Tibial artery (tissue), 4 donors: ENCODE results near the gene KRTAP26-1.
A peak's percentile ranks its signal among the peaks of the same experiment; 100 is the strongest.

Experiments used
- DNase-seq, 2 donors: peaks; one replicate each; pipeline ENCODE4 v3.0.0-alpha.2; 2019
- H3K27ac ChIP-seq, 2 donors: fragments of 200-600 bp; sonication (generic) in 1 of 2; 1 replicate in 1 of 2; 2 replicates in 1 of 2; pipeline ENCODE4 v1.5.1; 2018 to 2019; ENCODE audit warnings: mild to moderate bottlenecking in 1 of 2
- H3K27me3 ChIP-seq, 2 donors: fragments of 200-600 bp; sonication (generic) in 1 of 2; one replicate each; pipeline versions ENCODE4 v1.5.1 to v1.6.0; 2016 to 2019
- H3K36me3 ChIP-seq, 3 donors: fragments of 200-600 bp; sonication (generic) in 2 of 3; one replicate each; pipeline ENCODE4 v1.5.1; 2016 to 2019; ENCODE audit warnings: mild to moderate bottlenecking in 2 of 3
- H3K4me1 ChIP-seq, 4 donors: fragments of 200-600 bp; sonication (generic) in 2 of 4; 1 replicate in 3 of 4; 2 replicates in 1 of 4; pipeline ENCODE4 v1.5.1; 2016 to 2019
- H3K4me3 ChIP-seq, 2 donors: fragments of 200-600 bp; sonication (generic) in 1 of 2; 1 replicate in 1 of 2; 2 replicates in 1 of 2; pipeline ENCODE4 v1.5.1; 2018 to 2019; ENCODE audit warnings: mild to moderate bottlenecking in 2 of 2
- H3K9me3 ChIP-seq, 3 donors: fragments of 200-600 bp; sonication (generic) in 1 of 3; one replicate each; pipeline ENCODE4 v1.5.1; 2016 to 2019
- intact Hi-C: fragments of 100-400 bp; cut with DNase I; formaldehyde crosslinking; loops from one replicate; pipeline ENCODE4 v1.15.0; 2023; ENCODE audit warnings: low total_unique reads
- TF ChIP-seq, protein P1 (sequence below), 2 experiments: fragments of 200-600 bp in 1 of 2; fragments of 450-650 bp in 1 of 2; IDR thresholded peaks; one replicate each; pipeline ENCODE4 v1.5.1; 2017 to 2019; ENCODE audit warnings: antibody characterized with exemption in 2 of 2, mild to moderate bottlenecking in 1 of 2, moderate library complexity in 1 of 2

Gene KRTAP26-1

DNA sequence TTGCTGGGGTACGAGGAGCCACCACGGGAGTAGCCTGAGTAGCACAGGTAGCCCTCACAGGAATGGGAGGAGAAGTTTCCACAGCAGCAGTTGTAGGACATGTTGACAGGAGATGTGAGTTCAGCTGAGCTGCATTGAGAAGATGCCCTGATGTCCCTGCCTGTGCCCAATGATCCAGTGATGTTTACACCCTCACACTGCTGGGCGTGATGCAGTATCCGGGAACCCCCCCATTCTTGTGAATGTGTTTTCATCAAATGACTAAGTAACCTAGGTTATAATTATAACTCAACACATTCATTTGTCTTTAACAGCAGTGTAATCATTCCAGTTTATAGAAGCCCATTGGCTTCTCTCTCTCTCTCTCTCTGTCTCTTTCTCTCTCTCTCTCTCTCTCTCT is 28.4 kb upstream of the KRTAP26-1 start, which contains the start of gene KRTAP23-1:
KRTAP23-1 (minus strand) TSS at position 101 of the 400 bp plus-strand sequence; CDS start at position 101, 0 bp downstream.
- intact Hi-C loops: no loop called here
- Histone ChIP-seq H3K4me1 (no peaks in the 10 kb centered on the region), H3K9me3 (no peaks in the 10 kb centered on the region), H3K36me3 (no peaks in the 10 kb centered on the region), H3K27ac (no peak within 1 kb of the TSS), H3K4me3 (no peak within 1 kb of the TSS), H3K27me3 (no peaks in the 10 kb centered on the region)
- DNase-seq: no peak
- TF ChIP-seq, protein P1, sequence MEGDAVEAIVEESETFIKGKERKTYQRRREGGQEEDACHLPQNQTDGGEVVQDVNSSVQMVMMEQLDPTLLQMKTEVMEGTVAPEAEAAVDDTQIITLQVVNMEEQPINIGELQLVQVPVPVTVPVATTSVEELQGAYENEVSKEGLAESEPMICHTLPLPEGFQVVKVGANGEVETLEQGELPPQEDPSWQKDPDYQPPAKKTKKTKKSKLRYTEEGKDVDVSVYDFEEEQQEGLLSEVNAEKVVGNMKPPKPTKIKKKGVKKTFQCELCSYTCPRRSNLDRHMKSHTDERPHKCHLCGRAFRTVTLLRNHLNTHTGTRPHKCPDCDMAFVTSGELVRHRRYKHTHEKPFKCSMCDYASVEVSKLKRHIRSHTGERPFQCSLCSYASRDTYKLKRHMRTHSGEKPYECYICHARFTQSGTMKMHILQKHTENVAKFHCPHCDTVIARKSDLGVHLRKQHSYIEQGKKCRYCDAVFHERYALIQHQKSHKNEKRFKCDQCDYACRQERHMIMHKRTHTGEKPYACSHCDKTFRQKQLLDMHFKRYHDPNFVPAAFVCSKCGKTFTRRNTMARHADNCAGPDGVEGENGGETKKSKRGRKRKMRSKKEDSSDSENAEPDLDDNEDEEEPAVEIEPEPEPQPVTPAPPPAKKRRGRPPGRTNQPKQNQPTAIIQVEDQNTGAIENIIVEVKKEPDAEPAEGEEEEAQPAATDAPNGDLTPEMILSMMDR (IDR thresholded peaks at IDR 0.05): no peak

DNA sequence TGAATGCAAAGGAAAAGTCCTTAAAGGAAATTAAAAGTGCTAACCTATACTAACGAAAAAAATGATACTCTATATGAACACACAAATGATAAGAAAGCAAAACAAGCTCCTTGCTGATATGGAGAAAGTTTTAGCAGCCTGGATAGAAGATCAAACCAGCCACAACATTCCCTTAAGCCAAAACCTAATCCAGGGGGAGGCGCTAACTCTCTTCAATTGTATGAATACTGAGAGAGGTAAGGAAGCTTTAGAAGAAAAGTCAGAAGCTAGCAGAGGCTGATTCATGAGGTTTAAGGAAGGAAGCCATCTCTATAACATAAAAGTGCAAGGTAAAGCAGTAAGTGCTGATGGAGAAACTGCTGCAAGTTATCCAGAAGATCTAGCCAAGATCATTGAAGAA is 24.9 kb upstream of the KRTAP26-1 start:
- Histone ChIP-seq H3K4me1 (no peaks in the 10 kb centered on the region), H3K9me3 (no peaks in the 10 kb centered on the region), H3K27ac (no peak overlapping the region), H3K36me3 (no peaks in the 10 kb centered on the region), H3K4me3 (no peak overlapping the region), H3K27me3 (no peaks in the 10 kb centered on the region)
- no peak for DNase-seq
- intact Hi-C loops: no loop called here
- TF ChIP-seq, protein P1 (IDR thresholded peaks at IDR 0.05): no peak

GRCh38 chr21:30340714-30341573 is 20.8 kb upstream of the KRTAP26-1 start:
- no peaks in the 10 kb centered on the region for H3K27me3 ChIP-seq
- TF ChIP-seq, protein P1 (IDR thresholded peaks at IDR 0.05): peak; percentile 58 to 81
- DNase-seq: peak in 1 of 2 donors; percentile 33
- peaks cover 0 to 29% (median 3%) of the 10 kb centered on the region in 4 donors for H3K4me1 ChIP-seq
- no peak overlapping the region for H3K4me3 ChIP-seq
- H3K27ac ChIP-seq: no peak overlapping the region
- no peaks in the 10 kb centered on the region for H3K36me3 ChIP-seq
- intact Hi-C loops: no loop called here
- H3K9me3 ChIP-seq: no peaks in the 10 kb centered on the region

GRCh38 chr21:30338717-30339116 is 18.6 kb upstream of the KRTAP26-1 start:
- DNase-seq: no peak
- intact Hi-C loops: no loop called here
- no peaks in the 10 kb centered on the region for H3K27me3 ChIP-seq
- no peak overlapping the region for H3K27ac ChIP-seq
- H3K36me3 ChIP-seq: no peaks in the 10 kb centered on the region
- H3K9me3 ChIP-seq: no peaks in the 10 kb centered on the region
- H3K4me1 ChIP-seq: peaks cover 0 to 36% (median 3%) of the 10 kb centered on the region in 4 donors
- TF ChIP-seq, protein P1 (IDR thresholded peaks at IDR 0.05): no peak
- H3K4me3 ChIP-seq: no peak overlapping the region

DNA sequence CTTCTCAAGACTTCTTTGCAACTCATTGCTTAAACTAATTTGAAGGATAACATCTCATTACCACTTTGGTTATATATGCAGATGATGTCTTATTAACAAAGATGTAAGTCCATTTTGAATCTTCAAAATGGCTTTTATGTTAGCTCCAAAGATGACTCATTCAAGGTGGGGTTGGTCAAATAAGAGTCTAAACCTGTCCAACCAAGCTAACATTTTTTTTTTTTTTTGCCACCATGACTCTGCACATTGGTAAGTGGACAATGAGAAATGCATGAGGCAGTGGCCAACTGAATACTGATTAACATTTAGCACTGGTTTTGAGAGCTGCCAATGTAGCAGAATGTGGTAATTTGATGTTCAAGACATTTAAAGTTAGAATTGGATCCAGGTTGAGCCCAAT is 17.7 kb upstream of the KRTAP26-1 start:
- no peaks in the 10 kb centered on the region for H3K27me3 ChIP-seq
- TF ChIP-seq, protein P1 (IDR thresholded peaks at IDR 0.05): no peak
- H3K27ac ChIP-seq: no peak overlapping the region
- intact Hi-C loops: no loop called here
- no peaks in the 10 kb centered on the region for H3K9me3 ChIP-seq
- DNase-seq: no peak
- no peaks in the 10 kb centered on the region for H3K36me3 ChIP-seq
- H3K4me1 ChIP-seq: peaks cover 0 to 43% (median 3%) of the 10 kb centered on the region in 4 donors
- H3K4me3 ChIP-seq: no peak overlapping the region
